Midbrain (tissue), 1 donor: ENCODE measurements around the gene GRK2.
"Not testable (repeated sequence)": the region's sequence is repeated elsewhere in the genome, so short reads cannot be mapped to it uniquely, and the experiment has no call there.

Experiments
- DNase-seq: peaks from one replicate; lab custom pipeline; 2025; lab: John Stamatoyannopoulos, UW

The GRK2 gene

DNA sequence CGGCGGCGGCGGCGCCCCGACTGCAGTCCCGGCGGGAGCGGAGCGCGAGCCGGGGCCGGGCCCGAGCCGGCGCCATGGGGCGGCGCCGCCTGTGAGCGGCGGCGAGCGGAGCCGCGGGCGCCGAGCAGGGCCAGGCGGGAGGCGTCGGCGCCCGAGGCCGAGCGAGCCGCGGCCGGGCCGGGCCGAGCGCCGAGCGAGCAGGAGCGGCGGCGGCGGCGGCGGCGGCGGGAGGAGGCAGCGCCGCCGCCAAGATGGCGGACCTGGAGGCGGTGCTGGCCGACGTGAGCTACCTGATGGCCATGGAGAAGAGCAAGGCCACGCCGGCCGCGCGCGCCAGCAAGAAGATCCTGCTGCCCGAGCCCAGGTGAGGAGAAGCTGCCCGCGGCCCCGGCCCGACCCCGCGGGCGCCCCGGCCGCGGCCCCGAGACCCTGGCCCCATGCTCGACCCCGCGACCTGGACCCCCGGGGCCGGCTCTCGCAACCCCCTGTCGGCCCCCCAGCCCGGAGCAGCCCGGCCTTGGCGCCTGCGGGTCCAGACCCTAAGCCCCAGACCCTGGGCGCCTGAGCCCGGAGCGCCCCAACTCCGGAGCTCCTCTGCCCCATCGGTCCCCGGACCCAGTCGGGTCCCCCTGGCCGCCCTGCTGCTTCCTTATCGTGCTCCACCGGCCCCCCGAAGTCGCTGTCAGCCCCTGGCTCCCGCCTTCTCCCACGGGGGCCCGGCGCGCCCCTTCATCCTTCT lies at the start of gene GRK2:
GRK2 (plus strand) TSS at position 25 of the 739 bp plus-strand sequence; CDS start at position 252, 227 bp downstream.
- DNase-seq: peak; percentile 30

GRCh38 chr11:67227726-67228125 lies 38.5 kb upstream of the GRK2 start:
- DNase-seq: no peak

- no peak for DNase-seq
These were observed 35.9 kb upstream of the GRK2 start for GRCh38 chr11:67230406-67230805.

- no peak for DNase-seq
These were observed 35.4 kb upstream of the GRK2 start for GRCh38 chr11:67230886-67231285.

DNA sequence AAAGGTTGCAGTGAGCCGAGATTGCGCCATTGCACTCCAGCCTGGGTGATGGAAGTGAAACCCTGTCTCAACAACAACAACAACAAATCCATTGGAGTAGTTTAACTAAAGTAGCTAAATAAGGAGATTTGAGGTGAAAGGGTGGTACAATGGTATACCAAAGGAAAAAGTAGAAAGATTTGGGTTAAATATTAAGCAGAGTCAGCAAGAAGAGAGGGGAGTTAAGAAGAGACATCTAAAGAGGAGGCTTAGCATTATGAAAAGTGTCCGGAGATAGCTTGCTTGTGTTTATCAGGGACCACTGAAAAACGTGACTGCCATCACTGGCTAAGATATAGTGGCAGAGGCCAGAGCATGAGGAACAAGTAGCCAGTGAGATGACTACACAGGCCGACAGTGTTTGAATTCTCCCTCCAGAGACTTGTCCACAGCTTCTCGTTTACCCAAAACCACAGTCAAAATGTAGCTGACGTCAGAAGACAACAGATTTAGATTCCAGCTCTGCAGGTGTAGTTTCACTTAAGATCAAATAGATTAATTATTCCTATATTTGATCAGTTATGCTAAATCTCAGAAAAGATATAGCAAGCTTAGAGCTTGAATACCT lies 32.6 kb upstream of the GRK2 start:
- no peak for DNase-seq

- not testable (repeated sequence) for DNase-seq
These were observed 31.7 kb upstream of the GRK2 start for GRCh38 chr11:67234571-67234970.

- DNase-seq: no peak
These were observed 28.7 kb upstream of the GRK2 start for GRCh38 chr11:67237574-67237973.

DNA sequence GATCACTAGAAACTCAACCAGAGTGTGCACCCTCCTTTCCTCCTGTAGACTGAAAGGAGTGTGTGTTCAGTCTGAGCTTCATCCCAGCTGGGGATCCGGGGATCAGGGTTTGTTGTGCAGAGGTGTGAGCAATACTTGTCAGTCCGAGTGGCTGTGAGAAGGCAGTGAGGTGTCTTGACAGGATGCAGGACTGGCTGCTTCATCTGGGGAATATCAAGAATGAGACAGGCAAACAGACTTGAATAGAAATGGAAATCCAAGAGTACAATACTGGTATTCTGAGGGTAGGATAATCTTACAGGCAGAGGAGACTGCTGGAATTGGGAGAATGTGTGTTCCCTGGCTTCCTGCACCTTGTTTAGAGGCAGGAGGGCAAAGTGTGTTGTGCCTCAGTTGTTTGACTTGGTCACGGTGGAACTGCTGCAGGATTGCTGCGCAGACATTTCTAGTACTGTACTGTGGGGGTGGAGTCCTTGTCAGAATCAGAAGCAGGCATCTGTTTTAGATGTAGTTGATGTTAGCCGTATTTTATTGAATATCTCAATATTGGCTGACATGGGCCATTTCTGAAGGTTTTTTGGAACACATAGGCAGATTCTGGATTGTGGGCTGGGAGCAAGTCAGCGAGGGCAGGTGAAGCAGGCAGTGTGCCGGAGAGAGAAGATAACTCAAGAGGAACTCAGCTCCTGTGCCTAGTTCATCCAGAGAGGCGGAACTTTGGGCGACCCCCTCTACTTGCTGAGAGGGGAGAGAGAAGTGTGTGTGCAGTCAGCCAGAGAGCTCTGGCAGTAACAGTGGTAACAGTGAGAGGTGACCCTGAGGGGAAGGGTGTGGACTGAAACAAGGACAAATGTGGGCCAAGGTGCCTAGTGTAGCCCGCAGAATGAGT lies 27.1 kb upstream of the GRK2 start:
- peak; percentile 67 for DNase-seq

- peak; percentile 97 for DNase-seq
These were observed 26.3 kb upstream of the GRK2 start for GRCh38 chr11:67239783-67240575.

- no peak for DNase-seq
These were observed 25.5 kb upstream of the GRK2 start for GRCh38 chr11:67240576-67241389.

DNA sequence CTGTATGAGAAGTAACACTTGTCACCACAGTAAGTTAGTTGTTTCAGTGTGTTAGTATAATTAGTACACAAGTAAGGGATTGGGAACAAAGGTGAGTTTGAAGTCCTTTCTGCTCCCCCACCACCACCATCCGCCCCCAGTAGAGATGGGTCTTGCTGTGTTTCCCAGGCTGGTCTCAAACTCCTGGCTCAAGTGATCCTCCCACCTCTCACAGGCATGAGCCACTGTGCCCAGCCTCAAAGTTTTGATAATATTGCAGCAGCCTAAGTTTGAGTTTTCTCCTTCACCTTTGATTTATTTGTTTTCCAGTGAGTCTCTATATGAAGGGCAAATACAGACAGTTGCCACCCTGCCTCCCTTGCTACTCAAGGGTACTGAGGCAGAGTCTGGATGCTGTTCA lies 23.7 kb upstream of the GRK2 start:
- no peak for DNase-seq

DNA sequence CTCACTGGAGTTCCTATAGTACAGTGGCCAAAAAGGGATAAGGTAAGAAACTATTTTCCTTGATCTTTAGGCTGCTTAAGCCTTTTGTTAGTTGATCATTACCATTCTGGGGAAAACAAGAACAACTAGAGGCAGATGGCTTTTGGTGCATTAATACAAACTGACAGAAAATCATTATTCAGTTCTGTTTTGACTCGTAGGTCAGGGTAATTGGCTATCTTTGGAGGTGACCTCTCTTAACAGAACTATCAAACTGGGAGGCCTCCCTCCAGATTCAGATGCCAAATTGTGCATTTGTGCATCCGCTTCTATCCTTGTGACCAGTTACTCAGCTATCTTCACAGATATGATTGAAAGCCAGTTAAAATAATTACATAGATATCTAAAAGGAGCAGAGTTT lies 23.2 kb upstream of the GRK2 start:
- no peak for DNase-seq

DNA sequence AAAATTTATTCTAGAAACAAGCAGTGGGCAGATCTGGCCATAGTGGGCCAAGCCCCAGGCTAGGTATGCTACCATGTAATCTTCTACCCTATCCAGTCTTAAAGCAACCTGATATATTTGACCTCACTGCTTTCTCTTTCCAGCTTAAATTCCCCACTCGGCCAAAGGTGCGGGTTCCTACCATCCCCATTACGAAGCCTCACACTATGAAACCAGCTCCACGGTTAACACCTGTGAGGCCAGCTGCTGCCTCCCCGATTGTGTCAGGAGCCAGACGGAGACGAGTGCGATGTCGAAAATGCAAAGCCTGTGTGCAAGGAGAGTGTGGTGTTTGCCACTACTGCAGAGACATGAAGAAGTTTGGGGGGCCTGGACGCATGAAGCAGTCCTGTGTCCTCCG lies 21.2 kb upstream of the GRK2 start:
- no peak for DNase-seq

- DNase-seq: no peak
These were observed 18.2 kb upstream of the GRK2 start for GRCh38 chr11:67247946-67248550.

DNA sequence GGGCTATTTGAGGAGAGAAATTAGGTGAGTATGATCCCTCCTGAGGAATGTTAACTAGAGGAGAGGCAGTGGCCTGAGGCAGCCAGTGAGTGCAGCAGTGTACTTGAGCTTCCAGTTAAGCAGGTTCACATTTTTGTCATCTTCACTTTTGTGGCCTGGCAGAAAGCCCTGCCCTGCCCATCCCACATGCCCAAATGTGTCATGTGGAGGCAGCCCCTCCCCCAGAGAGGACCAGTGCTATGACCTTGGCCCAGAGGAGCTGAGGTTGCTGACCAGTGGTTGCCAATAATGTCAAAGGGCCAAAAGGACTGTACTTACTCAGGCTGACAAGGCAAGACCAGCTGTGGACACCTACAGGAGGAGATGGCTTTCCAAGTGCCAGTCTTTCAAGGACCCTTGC lies 17.6 kb upstream of the GRK2 start:
- DNase-seq: no peak

- DNase-seq: no peak
These were observed 15.9 kb upstream of the GRK2 start for GRCh38 chr11:67250059-67251043.

DNA sequence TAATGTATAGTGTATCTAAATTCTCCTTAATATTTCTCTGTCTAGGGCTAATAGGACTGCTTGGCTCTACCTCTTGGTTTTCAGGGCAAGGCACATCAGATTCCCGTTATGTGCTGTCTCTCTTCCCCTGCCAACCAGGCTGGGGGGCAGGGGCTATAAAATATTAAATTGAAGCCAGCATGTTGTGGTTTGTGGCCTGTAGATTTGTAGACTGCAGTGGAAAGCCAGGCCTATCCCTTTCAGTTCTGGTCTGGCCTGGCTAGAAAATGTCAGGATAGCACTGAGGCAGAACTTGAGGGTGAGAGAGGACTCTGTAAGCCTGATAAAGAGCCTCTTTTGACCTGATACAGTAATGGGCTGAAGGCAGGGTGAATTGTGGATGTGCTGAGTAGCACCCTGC lies 14.4 kb upstream of the GRK2 start:
- no peak for DNase-seq

- DNase-seq: peak; percentile 43
These were observed 13.4 kb upstream of the GRK2 start for GRCh38 chr11:67252831-67253239.

- no peak for DNase-seq
These were observed 12.2 kb upstream of the GRK2 start for GRCh38 chr11:67253872-67254624.
